Mucosa of descending colon (tissue), 3 donors: ENCODE results near the gene MAN2B2. TPM values are rescaled to one million over a fixed set of nuclear protein-coding genes. Genes with fewer than 3 reads are reported as not detected.

Source experiments
- ATAC-seq: fragments of 200-7000 bp; cut with Tn5 transposase; one replicate; pipeline ENCODE4 v1.9.1; 2020; ENCODE audit warnings: mild to moderate bottlenecking, moderate library complexity
- DNase-seq, 3 donors: peaks; one replicate each; pipeline ENCODE4 v3.0.0-alpha.2; 2020
- H3K36me3 ChIP-seq: fragments of 200-600 bp; one replicate; pipeline ENCODE4 v1.8.0; 2021; ENCODE audit warnings: low read depth, mild to moderate bottlenecking
- H3K4me1 ChIP-seq: fragments of 200-600 bp; one replicate; pipeline ENCODE4 v1.8.0; 2021; ENCODE audit warnings: low read depth, mild to moderate bottlenecking
- H3K4me3 ChIP-seq: fragments of 200-600 bp; one replicate; pipeline ENCODE4 v1.8.0; 2021; ENCODE audit warnings: mild to moderate bottlenecking
- H3K9me3 ChIP-seq: fragments of 200-600 bp; one replicate; pipeline ENCODE4 v1.8.0; 2021; ENCODE audit warnings: mild to moderate bottlenecking
- CTCF ChIP-seq: fragments of 200-600 bp; IDR thresholded peaks from one replicate; pipeline ENCODE4 v1.8.0; 2022; ENCODE audit warnings: antibody characterized with exemption, mild to moderate bottlenecking
- intact Hi-C, 2 donors: fragments of 100-400 bp; cut with DNase I in 1 of 2; cut with micrococcal nuclease in 1 of 2; formaldehyde crosslinking; loops; one replicate each; pipeline versions ENCODE4 v1.11.0 to v1.11.1; 2022; cut with DNase I, micrococcal nuclease
- total RNA-seq, 3 donors: library from RNA; stranded (reverse); fragmentation: NEBNext Ultra II Directional in 2 of 3; extraction: Animal tissue kit (Norgen Biotek cat#: 25700) in 2 of 3; gene quantifications; one replicate each; pipeline versions ENCODE4 v1.2.1 to v1.2.4, GENCODE V29; 2021 to 2023
- donor health status: DM: no; HTN: no; CAD: no; lungs with moderate emphysema.
- donor health status: DM: no; HTN: no; CAD: no.
- donor health status: DM: no; HTN: yes; CAD: no.

MAN2B2 gene
- total RNA-seq, 3 donors from 2014 or later = 24.1 to 28.2 (median 27.2) TPM

- DNase-seq (peak in 1 of 3 donors; percentile 15), ATAC-seq (peak; percentile 53)
- TF ChIP-seq CTCF = no peak
- Histone ChIP-seq H3K9me3 (no peaks in the 10 kb centered on the region), H3K4me3 (no peak overlapping the region), H3K36me3 (no peaks in the 10 kb centered on the region), H3K4me1 (no peaks in the 10 kb centered on the region)
- intact Hi-C loops = no loop called here
These were observed 8.0 kb downstream of the MAN2B2 start for GRCh38 chr4:6582889-6583490.

- intact Hi-C loops = no loop called here
- no peak for TF ChIP-seq CTCF
- Histone ChIP-seq H3K4me3 (no peak overlapping the region), H3K36me3 (no peaks in the 10 kb centered on the region), H3K9me3 (no peaks in the 10 kb centered on the region), H3K4me1 (no peaks in the 10 kb centered on the region)
- ATAC-seq (no peak), DNase-seq (peak in 1 of 3 donors; percentile 11)
These were observed 9.9 kb downstream of the MAN2B2 start for GRCh38 chr4:6584865-6585264.

GRCh38 chr4:6586715-6587325, 11.8 kb downstream of the MAN2B2 start:
- Histone ChIP-seq H3K9me3 (no peaks in the 10 kb centered on the region), H3K4me3 (no peak overlapping the region), H3K36me3 (no peaks in the 10 kb centered on the region), H3K4me1 (no peaks in the 10 kb centered on the region)
- DNase-seq (peak in 1 of 3 donors; percentile 46), ATAC-seq (no peak)
- no peak for TF ChIP-seq CTCF
- intact Hi-C loops = no loop called here

- TF ChIP-seq CTCF = no peak
- H3K9me3 ChIP-seq = no peaks in the 10 kb centered on the region
- no peaks in the 10 kb centered on the region for H3K4me1 ChIP-seq
- intact Hi-C loops = no loop called here
- no peak for ATAC-seq
- no peak for DNase-seq
- no peak overlapping the region for H3K4me3 ChIP-seq
- H3K36me3 ChIP-seq = no peaks in the 10 kb centered on the region
These were observed 14.5 kb downstream of the MAN2B2 start for GRCh38 chr4:6589444-6589843.

GRCh38 chr4:6591313-6591712, 16.3 kb downstream of the MAN2B2 start:
- intact Hi-C loops = no loop called here
- no peaks in the 10 kb centered on the region for H3K9me3 ChIP-seq
- no peak for TF ChIP-seq CTCF
- no peaks in the 10 kb centered on the region for H3K36me3 ChIP-seq
- no peak for ATAC-seq
- no peak overlapping the region for H3K4me3 ChIP-seq
- no peaks in the 10 kb centered on the region for H3K4me1 ChIP-seq
- DNase-seq = no peak
